HG03066 (cell line): ENCODE results near the gene DUSP21.
"Not testable (repeated sequence)": the region's sequence is repeated elsewhere in the genome, so short reads cannot be mapped to it uniquely, and the experiment has no call there.

Source experiments
- ATAC-seq: cut with Tn5 transposase; IDR thresholded peaks from one replicate; pipeline ENCODE4 v1.9.1; 2021; ENCODE audit warnings: low read depth; ENCODE audit not compliant: unreplicated experiment

Gene DUSP21

GRCh38 chrX:44843753-44844152 is at the start of gene DUSP21:
Gene DUSP21 (plus strand): TSS chrX:44844021. CDS start chrX:44844133, 112 bp downstream.
- no peak for ATAC-seq

- ATAC-seq, result no peak
Observed at GRCh38 chrX:44795945-44796450, 47.8 kb upstream of the DUSP21 start.

- no peak for ATAC-seq
Observed at GRCh38 chrX:44802613-44803012, 41.2 kb upstream of the DUSP21 start.

GRCh38 chrX:44815681-44816080 is 28.1 kb upstream of the DUSP21 start:
- ATAC-seq, result no peak

- no peak for ATAC-seq
Observed at GRCh38 chrX:44816367-44816766, 27.5 kb upstream of the DUSP21 start.

- ATAC-seq, result no peak
Observed at GRCh38 chrX:44817029-44817428, 26.8 kb upstream of the DUSP21 start.

GRCh38 chrX:44822601-44823000 is 21.2 kb upstream of the DUSP21 start:
- ATAC-seq, result no peak

- not testable (repeated sequence) for ATAC-seq
Observed at GRCh38 chrX:44823193-44823592, 20.6 kb upstream of the DUSP21 start.

- no peak for ATAC-seq
Observed at GRCh38 chrX:44828008-44828605, 15.7 kb upstream of the DUSP21 start.

GRCh38 chrX:44829832-44830231 is 14.0 kb upstream of the DUSP21 start:
- ATAC-seq, result no peak

- ATAC-seq, result no peak
Observed at GRCh38 chrX:44842550-44843317, 1.1 kb upstream of the DUSP21 start.

- ATAC-seq, result no peak
Observed at GRCh38 chrX:44843318-44843702, 511 bp upstream of the DUSP21 start.

- no peak for ATAC-seq
Observed at GRCh38 chrX:44844204-44844603, 383 bp downstream of the DUSP21 start.

- not testable (repeated sequence) for ATAC-seq
Observed at GRCh38 chrX:44850891-44851290, 7.1 kb downstream of the DUSP21 start.

- no peak for ATAC-seq
Observed at GRCh38 chrX:44871114-44871645, 27.4 kb downstream of the DUSP21 start.

GRCh38 chrX:44871931-44872820 is 28.4 kb downstream of the DUSP21 start:
- ATAC-seq, result peak; percentile 10

- peak; percentile 87 for ATAC-seq
Observed at GRCh38 chrX:44872821-44873414, 29.1 kb downstream of the DUSP21 start, which contains the start of gene KDM6A. Gene KDM6A (plus strand): TSS chrX:44873188. CDS start chrX:44873552, 364 bp downstream.

- ATAC-seq, result no peak
Observed at GRCh38 chrX:44873415-44874276, 29.8 kb downstream of the DUSP21 start.
